HG02885 (cell line): ENCODE data around the gene IKZF4.

ENCODE experiments used
- ATAC-seq: cut with Tn5 transposase; IDR thresholded peaks from one replicate; pipeline ENCODE4 v1.9.1; 2021; ENCODE audit warnings: mild to moderate bottlenecking; ENCODE audit not compliant: unreplicated experiment, poor library complexity

IKZF4 gene

DNA sequence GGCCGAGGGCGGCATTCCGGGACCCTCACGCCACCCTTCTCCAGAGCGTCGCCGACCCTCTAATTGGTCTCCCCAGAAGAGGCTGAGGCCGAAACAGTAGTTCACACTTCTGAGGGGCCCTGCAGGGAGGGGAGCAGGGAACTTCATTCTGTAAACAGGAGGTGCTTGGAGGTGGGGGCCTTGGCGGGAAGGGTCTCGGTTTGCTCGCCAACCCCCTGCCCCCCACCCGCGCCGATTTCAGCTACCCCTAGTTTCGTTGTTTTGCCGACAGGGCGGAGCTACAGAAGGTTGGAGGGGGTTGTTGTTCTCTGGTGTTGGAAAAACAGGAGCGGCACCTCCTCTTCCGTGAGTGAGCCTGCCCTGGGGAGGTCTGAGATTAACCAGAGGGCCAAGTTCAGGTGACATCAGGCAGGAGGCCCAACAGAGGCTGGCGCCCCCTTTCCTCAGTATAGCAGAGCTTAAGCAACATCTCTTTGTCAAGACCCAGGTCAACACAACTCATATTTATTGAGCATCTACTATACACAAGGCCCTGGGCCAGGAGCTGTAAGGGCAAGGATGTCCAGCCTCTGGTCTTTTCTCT, 59.8 kb downstream of the IKZF4 start:
- ATAC-seq = no peak

DNA sequence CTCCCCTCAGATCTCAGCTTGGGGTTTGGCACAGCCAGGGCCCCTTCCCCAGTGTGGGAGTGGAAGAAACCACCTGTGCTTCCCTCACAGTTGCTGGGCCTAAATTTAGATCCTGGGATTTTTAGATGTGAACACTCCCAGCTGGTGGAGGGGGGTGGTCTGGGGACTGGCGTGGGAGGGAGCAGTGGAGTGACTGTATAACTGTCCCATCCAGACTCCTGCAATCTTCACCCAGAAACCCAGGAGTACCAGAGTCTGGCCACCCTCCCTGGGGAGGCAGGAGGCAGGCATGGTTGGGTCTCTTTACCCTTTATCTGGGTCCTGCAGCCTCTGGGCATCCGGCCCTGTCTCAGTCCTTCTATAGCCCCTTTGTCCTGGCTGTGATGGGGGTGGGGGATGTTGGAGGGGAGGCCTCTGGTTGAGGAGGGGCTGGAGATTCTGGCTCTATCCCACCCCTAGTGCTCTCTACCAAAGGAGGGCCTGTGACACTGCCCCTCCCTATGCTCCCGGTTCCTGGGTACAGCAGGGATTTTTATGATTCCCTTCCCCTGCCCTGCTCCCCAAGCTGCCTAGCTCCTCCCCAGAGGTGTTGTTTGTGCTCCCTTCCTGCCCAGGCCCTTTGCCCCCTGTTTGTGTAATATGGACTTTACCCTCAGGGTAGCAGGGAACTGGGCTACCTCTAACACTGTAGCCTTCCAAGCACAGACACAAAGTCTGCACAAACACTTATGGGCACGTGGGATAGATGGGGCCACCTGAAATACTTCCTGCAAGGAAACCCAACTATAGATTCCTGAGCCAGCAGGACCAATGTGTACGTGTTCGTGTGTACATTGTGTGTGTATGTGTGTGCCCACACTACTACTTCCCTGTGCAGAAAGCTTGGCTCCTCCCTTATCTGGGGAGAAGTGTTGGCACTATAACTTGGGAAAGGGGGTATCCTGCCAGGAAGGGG, 60.8 kb downstream of the IKZF4 start:
- ATAC-seq = no peak

DNA sequence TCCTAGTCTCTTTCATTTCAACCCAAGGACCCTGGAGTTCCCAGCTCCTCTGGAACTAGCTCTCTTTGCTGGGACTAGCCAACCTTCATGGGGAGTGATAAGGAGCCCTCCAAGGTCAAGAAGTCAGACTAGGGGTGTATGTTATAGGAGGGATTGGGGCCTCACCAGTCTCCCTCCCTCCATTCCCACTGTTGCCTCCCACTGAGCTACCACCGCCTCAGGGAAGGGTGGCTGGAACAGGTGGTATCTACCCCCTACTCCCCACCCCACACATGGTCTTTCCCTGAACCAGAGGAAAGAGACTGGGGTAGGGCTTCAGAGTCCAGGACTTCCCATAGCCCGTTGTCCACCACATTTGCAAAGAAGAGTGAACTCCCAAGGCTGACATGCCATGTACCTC, 61.5 kb downstream of the IKZF4 start:
- no peak for ATAC-seq

DNA sequence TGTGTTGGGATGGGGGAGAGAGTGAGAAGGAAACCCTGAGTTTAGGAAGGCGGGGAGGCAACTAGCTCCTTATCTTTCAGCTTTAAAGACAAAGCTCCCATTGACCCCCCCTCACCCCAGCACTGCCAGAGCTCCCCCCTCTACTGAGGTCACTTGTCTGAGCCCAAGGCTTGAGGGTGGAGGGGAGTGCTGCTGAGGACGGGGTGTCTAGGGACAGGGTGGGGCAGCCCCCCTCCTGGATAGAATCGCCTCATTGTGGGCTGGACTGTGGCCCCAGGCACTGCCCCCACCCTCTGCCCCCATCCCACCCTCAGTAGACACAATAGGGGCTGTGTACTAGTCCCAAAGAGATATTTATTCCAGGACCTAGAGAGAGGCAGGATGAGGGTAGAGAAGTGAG, 62.1 kb downstream of the IKZF4 start:
- ATAC-seq = no peak

DNA sequence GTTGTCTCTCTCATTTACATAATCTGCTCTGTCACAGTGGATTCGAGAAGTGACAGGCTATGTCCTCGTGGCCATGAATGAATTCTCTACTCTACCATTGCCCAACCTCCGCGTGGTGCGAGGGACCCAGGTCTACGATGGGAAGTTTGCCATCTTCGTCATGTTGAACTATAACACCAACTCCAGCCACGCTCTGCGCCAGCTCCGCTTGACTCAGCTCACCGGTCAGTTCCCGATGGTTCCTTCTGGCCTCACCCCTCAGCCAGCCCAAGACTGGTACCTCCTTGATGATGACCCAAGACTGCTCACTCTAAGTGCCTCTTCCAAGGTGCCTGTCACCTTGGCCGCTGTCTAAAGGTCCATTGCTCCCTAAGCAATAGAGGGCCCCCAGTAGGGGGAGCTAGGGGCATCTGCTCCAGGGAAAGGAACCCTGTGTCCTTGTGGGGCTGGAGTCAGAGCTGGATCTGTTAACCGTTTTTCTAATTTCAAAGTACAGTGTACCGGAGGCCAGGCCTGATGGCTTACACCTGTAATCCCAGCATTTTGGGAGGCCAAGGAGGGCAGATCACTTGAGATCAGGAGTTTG, 64.2 kb downstream of the IKZF4 start:
- ATAC-seq = no peak

DNA sequence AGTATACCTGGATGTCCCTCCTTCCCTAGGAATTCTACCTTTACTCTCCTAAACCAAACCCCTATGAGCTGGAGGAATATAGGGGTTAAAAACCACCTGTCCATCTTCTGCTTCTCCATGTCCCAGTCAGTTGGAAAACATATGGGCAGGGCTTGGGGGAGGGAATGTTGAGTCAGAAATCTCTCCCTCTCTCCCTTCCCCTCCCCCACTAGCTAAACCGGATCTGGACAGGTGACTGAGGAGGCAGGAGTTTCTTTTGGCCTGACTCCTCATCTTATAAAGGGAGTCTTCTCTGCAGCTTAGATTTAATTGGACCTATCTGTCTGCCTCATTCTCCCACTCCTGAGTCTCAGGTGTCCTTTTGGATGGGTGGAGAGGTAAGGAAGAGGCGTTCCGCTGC, 65.3 kb downstream of the IKZF4 start:
- ATAC-seq = no peak

DNA sequence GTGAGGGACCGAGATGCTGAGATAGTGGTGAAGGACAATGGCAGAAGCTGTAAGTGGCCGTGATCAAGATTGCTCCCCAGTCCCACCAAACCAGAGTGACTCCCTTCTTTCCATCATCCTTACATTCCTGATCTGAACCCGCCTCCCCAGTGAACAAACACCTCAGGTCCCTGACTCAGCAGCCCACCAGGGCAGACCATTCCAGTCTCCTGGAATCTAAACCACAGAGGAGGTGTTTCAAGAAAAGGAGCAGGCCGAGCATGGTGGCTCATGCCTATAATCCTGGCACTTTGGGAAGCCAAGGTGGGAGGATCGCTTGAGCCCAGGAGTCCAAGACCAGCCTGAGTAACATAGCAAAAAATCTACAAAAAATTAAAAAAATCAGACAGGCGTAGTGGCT, 65.8 kb downstream of the IKZF4 start:
- ATAC-seq = no peak

DNA sequence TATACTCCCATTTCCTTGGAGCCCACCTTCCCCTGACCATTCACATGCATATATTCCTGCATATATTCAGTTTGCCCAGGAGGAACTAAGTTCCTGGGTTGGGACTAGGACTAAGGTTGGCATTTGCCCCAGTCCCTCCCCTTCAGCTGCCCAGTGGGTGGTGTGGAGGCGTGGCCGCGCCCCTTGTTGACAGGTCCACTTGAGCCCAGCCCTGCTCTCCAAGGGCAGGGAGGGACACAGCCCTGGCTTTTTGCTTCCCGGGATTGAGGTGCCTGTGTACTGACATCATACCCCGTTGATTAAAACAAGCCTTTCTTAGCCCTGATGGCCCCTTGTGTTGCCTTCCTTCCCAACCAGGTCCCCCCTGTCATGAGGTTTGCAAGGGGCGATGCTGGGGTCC, 66.4 kb downstream of the IKZF4 start:
- no peak for ATAC-seq
